ENCODE data around the gene STARD10.

GRCh38 chr11:72705442-72706365 is 88.1 kb downstream of the STARD10 start:
- TF ChIP-seq POLR2A (IDR thresholded peaks at IDR 0.05) (no peak), CTCF (IDR thresholded peaks at IDR 0.05) (no peak)
